Measurements from ENCODE around the gene ST3GAL2. TPM values are rescaled to one million over a fixed set of nuclear protein-coding genes. Genes with fewer than 3 reads are reported as not detected.

ST3GAL2 gene
- total and polyA plus RNA-seq, 8 donors, result 2.6 to 51.3 (median 11.7) TPM

- 88 to 92% (median 89%) methylated on average over 1 of the region's 1 CpG for WGBS, 5 donors
Observed at GRCh38 chr16:70331091-70331490, 107.8 kb downstream of the ST3GAL2 start.

More at GRCh38 chr16:70331091-70331490, 107.8 kb downstream of the ST3GAL2 start:
- no peak overlapping the region for H3K4me3 ChIP-seq
- H3K36me3 ChIP-seq, result peaks cover 47 to 96% (median 95%) of the 10 kb centered on the region in 4 donors
- DNase-seq, result no peak
- intact Hi-C loops (cut with DNase I; ENCODE audit: low total_unique reads), result no loop called here
- no peak overlapping the region for H3K27ac ChIP-seq
- H3K9me3 ChIP-seq, result no peaks in the 10 kb centered on the region
- H3K27me3 ChIP-seq, result no peaks in the 10 kb centered on the region
- peaks cover 0 to 6% (median 1%) of the 10 kb centered on the region in 4 donors for H3K4me1 ChIP-seq
- TF ChIP-seq POLR2AphosphoS5 (IDR thresholded peaks at IDR 0.05), result no peak
- no peak for TF ChIP-seq EP300 (IDR thresholded peaks at IDR 0.05)
- TF ChIP-seq CTCF (IDR thresholded peaks at IDR 0.05), result no peak
- no peak for TF ChIP-seq POLR2A (IDR thresholded peaks at IDR 0.05)

Small RNA genes lying within 50 kb of the gene (small RNA-seq; reads per million reads assigned to genes)
- gene RNU6-23P, result 0 to 0.62 (median 0) reads per million in 4 donors
- 0 reads per million in 4 donors for gene RPS27P26

Other genes starting within 250 kb of the ST3GAL2 start
- gene EXOSC6, start 187.2 kb downstream of the ST3GAL2 start, total RNA-seq, result 10 to 100 TPM; 20.1 to 45.2 (median 30.3) TPM
- 1 to 10 TPM; 7.0 to 8.8 (median 7.2) TPM for gene EXOSC6, start 187.2 kb downstream of the ST3GAL2 start, polyA plus RNA-seq
- gene AARS1, start 149.6 kb downstream of the ST3GAL2 start, total RNA-seq, result 100 to 1,000 TPM in 1 of 5 donors, 10 to 100 TPM in 4; 49.2 to 143 (median 61.9) TPM
- 10 to 100 TPM; 26.7 to 35.7 (median 34.6) TPM for gene AARS1, start 149.6 kb downstream of the ST3GAL2 start, polyA plus RNA-seq
- gene DDX19B, start 139.9 kb downstream of the ST3GAL2 start, total RNA-seq, result 10 to 100 TPM in 4 of 5 donors, 1 to 10 TPM in 1; 9.8 to 34.3 (median 25.7) TPM
- 10 to 100 TPM; 16.8 to 28.7 (median 20.4) TPM for gene DDX19B, start 139.9 kb downstream of the ST3GAL2 start, polyA plus RNA-seq
- 100 to 1,000 TPM in 1 of 5 donors, 10 to 100 TPM in 4; 14.8 to 130 (median 38.5) TPM for gene DDX19A, start 92.2 kb downstream of the ST3GAL2 start, total RNA-seq
- gene DDX19A, start 92.2 kb downstream of the ST3GAL2 start, polyA plus RNA-seq, result 10 to 100 TPM; 16.1 to 21.1 (median 16.5) TPM
- 10 to 100 TPM in 4 of 5 donors, 1 to 10 TPM in 1; 5.8 to 92.7 (median 43.3) TPM for gene FCSK, start 15.5 kb upstream of the ST3GAL2 start, total RNA-seq
- gene FCSK, start 15.5 kb upstream of the ST3GAL2 start, polyA plus RNA-seq, result 10 to 100 TPM in 1 of 3 donors, 1 to 10 TPM in 2; 7.7 to 11.8 (median 9.8) TPM
- 100 to 1,000 TPM in 1 of 5 donors, 10 to 100 TPM in 4; 10.7 to 127 (median 86.9) TPM for gene COG4, start 84.5 kb upstream of the ST3GAL2 start, total RNA-seq
- gene COG4, start 84.5 kb upstream of the ST3GAL2 start, polyA plus RNA-seq, result 10 to 100 TPM; 26.6 to 44.6 (median 30.3) TPM
- 100 to 1,000 TPM in 3 of 5 donors, 10 to 100 TPM in 2; 59.1 to 141 (median 106) TPM for gene SF3B3, start 84.7 kb upstream of the ST3GAL2 start, total RNA-seq
- 10 to 100 TPM; 30.8 to 82.4 (median 39.4) TPM for gene SF3B3, start 84.7 kb upstream of the ST3GAL2 start, polyA plus RNA-seq
- gene IL34, start 207.5 kb upstream of the ST3GAL2 start, total RNA-seq, result 1 to 10 TPM in 1 of 5 donors, under 1 TPM in 2, not detected in 2; 0.45 to 2.0 (median 0.87) TPM
- 1 to 10 TPM; 1.5 to 5.9 (median 2.1) TPM for gene IL34, start 207.5 kb upstream of the ST3GAL2 start, polyA plus RNA-seq
- gene MTSS2, start 247.0 kb upstream of the ST3GAL2 start, total RNA-seq, result 10 to 100 TPM in 4 of 5 donors, 1 to 10 TPM in 1; 5.8 to 50.7 (median 17.4) TPM
- 10 to 100 TPM; 19.7 to 42.2 (median 33.0) TPM for gene MTSS2, start 247.0 kb upstream of the ST3GAL2 start, polyA plus RNA-seq